ENCODE results near the gene CFAP161.

The CFAP161 gene, protein sequence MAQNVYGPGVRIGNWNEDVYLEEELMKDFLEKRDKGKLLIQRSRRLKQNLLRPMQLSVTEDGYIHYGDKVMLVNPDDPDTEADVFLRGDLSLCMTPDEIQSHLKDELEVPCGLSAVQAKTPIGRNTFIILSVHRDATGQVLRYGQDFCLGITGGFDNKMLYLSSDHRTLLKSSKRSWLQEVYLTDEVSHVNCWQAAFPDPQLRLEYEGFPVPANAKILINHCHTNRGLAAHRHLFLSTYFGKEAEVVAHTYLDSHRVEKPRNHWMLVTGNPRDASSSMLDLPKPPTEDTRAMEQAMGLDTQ

DNA sequence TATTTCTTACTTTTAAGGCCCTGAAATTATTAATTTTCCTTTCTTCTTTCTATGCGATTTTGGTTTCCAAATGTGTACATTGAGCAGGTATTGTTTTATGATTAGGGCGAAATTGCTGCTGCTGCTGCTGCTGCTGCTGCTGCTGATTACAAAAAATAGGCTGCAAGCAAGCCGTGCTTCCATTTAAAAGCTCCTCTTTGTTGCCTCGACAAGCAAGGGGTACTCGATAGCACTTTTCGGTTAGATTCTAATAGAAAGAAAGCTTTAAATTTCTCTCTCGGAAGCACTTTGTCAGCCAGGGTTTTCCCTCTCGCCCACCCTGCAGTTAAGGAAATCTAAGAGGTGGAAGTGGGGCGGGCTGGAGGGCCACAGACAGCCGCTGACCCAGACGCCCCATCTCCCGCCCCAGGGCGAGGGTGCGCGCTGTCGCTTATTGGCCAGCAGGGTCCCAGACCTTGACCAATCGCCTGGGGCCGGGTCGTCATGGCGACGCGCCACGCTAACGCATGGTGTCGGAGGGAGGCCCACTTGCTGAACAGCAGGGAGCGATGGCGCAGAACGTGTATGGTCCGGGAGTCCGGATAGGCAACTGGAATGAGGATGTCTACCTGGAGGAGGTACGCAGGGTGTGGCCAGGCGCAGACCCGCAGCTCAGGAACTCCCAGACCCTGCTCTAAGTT is at the start of gene CFAP161:
CFAP161 (plus strand) TSS at position 489 of the 680 bp plus-strand sequence; CDS start at position 549, 60 bp downstream.
- peak; percentile 32 for DNase-seq

DNA sequence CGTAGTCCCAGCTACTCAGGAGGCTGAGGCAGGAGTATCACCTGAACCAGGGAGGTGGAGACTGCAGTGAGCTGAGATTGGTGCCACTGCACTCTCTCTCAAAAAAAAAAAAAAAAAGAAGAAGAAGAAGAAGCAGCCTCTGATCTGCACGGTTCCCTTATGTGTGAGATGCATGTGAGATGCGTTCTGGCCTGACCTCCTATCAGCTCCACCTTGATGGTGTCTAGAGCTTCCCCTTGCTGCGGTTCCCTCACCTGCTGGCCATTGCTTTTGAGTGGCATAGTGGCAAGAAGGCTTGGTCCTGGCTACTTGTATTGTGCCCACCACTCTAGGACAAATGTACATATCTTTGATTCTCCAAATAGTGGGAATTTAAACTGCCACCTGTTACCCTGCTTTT is 49.4 kb upstream of the CFAP161 start:
- no peak for DNase-seq

DNA sequence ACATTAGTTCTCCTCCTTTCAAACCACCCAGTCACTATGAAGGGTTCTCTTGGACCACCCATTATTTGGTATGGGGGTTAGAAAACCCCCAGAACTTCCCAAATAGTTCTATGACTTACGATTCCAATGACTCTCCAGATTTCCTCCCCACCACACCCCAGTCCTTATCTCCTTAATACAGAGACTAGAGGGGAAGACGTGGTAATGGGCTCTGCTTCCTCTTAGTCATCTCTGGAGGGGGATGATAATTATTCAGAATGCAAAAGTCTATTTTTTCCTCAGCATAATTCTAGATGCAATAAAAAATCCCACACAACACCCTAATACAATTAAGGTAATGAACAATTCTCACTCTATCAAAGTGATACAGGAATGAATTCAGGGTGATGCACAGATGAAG is 48.9 kb upstream of the CFAP161 start:
- no peak for DNase-seq

DNA sequence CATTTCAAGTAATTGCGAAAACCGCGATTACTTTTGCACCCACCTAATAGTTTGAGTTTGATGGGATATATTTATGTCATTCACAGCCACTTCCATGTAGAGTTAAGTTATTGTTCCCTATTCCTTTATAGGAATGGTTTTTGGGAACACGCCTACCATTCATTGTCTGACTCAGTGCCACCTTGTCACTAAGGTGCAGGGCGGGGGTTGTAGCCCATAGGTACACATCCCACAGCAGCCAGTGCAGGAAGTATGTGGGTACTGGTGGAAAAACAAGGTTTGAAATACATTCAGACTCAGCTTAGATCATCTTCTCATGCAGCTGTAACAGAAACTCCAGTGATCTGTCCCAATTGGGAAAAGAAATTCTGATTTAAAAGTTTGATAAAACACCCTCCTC is 48.2 kb upstream of the CFAP161 start:
- no peak for DNase-seq

DNA sequence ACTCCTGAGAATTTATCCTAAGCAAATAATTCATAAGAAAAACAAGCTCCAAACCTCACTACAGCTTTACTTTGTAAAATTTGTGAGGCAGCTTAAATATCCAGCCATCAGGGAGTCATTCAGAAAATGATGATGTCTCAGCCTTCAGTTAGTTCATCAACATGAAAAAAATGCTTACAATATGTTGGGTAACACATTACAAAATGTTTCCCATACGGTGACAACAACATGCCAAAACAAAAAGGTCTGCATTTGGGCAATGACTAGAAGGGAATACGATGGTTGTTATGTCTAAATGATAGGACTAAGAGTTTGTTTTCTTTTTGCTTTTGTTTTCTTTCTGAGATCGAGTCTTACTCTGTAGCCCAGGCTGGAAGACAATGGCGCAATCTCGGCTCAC is 47.0 kb upstream of the CFAP161 start:
- no peak for DNase-seq

DNA sequence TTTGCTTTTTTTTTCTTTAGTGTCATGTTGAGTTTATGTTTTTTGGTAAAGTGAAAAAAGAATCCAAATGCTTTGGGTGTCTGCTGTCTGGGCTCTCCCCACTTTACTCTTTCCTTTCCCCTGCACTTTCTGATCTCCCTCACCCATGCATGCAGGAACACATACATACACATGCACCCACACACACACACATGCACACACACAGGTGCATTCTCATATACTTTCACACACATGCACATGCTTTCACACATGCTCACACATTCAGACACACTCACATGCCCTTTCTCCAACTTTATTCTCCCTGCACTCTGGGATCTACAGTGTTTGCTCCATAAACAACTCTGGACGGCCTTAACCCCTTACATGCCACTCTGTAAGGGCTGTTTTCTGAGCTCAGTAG is 46.4 kb upstream of the CFAP161 start:
- no peak for DNase-seq

DNA sequence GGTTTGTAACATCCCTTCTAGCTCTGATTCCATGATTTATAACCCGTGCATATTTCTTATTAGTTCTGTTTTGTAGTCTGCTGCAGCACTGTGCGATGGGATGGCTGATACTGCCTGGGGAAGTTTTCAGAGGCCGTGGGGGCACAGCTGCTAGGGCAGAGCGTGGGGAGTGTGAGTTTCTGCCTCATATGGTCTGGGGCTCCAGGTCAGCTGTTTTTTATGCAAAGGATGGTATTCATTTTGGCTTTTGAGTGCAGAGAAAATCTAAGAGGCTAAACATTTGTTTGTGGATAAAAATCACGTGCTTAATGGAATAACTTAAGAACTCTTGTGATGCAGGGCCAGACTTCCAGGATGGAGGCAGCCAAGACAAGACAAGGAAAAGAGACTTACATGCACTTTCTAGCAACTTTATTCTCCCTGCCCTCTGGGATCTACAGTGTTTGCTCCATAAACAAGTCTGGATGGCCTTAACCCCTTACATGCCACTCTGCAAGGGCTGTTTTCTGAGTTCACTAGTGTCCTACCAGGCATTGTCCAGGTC is 45.5 kb upstream of the CFAP161 start:
- no peak for DNase-seq

DNA sequence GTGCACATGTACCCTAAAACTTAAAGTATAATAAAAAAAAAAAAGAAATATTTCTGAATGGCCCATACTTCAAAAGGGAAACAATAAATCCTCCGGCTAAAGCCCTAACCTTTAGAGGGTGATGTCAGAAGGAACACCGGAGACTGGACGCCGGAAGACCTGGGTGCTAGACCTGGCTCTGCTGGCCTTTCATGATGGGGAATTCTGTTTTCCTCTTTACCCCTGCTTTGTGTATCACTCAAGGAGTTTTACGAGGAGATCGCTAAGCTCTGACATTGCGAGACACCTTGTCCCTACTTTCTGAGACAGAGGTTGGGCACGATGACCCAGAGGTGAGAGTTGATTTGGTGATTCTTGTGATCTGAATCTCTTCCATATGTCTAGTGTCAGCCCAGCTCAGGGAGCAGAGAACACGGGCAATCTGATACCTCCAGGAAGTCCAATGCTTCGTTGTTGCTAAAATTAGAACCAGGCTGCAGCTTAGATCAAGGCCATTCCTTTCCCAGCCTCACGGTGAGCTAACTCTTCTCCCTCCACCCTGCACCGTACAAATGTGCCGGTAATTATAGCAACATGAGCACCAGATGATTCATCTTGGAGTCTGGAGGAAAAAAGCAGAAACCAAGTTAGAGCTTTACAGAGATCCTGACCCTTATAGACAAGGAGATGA is 42.0 kb upstream of the CFAP161 start:
- no peak for DNase-seq

DNA sequence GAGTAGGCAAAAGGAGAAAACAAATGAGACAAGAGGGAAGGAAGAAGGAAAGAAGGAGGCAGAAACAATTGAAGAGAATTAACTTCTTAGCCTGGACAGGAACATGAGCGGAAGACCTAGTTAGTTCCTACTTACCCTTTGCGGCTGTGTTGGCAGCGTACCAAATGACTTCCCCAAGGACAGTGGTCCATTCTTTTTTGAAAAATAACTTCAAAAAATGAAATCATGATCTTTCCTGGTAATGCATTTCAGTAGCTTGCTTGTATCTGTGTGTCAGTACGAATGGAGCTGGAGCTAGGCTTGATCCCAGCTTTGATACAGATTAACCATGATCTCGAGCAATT is 41.5 kb upstream of the CFAP161 start:
- DNase-seq = no peak

DNA sequence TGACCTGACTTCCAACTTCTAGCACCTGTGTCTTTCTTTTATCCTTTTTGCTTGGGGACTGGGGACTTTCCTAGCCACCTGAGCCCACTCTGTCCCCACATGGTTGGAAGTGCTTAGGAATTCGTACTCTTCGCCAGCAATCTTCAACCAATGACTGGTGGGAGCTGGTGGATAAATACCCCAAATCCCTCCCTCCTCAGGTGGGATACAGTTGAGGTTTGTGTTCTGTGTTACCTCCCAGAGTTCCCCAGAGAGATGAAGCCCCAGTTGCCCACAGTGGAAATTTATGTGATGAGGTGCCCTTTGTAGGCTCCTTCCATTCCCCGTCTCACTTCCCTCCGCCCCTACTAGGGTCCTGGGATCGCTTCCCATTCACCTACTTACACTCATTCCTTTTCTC is 40.1 kb upstream of the CFAP161 start:
- no peak for DNase-seq

DNA sequence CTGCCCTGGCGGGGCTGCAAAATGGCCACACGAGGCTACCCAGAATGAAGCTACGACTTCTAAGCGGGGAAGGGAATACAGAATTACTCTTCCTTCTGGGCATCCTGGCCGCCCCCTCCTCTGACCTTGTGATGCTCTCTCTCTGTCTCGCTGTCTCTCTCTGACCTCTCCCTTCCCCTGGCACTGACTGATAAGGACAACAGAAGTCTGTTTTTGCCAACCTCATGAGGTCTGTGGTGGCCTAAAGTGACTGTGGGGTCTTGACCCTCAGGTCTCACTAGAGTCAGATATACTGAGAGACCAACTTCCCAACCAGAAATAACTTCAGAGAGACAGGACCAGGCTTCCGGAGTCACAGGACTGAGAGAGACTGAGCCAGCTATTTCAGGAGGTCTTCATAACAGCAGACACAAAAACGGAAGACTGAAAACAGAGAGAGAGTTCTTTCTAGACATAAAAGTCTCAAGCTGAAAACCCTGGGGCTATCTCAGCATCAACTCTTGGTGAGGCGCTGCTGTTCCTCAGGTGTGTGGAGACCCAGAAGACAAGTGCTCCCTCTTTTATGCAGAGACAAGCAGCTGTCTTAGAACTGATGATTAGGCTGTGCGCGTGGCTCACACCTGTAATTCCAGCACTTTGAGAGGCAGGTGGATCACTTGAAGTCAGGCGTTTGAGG is 38.2 kb upstream of the CFAP161 start:
- no peak for DNase-seq

DNA sequence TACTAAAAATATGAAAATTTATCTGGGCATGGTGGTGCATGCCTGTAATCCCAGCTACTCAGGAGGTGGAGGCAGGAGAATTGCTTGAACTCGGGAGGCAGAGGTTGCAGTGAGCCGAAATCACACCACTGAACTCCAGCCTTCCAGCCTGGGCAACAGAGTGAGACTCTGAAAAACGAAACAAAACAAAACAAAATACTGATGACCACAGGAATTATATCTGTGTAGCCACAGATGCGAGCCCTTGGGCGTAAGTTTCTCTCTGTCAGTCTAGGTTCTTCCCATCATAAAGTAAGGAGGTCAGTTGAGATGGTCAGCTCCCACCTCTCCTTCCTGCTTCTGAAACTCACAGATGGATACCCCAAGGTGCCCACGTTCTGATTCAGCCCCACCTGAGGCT is 37.7 kb upstream of the CFAP161 start:
- no peak for DNase-seq

DNA sequence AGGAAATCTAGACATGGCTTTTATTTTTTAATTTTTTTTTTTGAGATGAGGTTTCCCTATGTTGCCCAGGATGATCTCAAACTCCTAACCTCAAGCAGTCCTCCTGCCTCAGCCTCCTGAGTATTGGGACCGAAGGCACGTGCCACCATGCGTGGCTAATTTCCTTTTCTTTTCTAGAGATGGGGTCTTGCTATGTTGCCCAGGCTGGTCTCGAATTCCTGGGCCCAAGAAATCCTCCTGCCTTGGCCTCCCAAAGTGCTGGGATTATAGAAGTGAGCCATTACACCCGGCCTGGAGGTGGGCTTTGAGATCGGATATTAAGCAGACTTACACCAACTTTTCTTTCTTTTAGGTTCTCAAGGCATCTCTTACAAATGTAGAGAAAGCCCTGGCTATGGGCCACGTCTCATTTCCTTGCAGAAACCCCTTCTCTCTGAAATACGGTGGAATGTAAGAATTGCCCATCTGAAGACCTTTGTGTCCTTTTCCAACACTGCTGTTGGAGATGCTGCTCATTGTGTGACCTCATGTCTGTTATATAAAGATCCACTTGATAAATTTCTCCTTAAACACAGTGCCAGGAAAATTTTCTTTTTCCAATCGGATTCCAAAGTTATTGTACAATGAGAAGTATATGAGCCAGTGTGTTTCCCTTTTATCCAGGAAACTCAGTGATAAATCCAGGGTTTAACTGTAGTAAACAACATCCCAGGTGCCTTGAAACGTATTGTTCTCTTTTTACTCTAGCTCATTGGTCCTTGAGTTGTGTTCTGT is 36.8 kb upstream of the CFAP161 start:
- DNase-seq = no peak

DNA sequence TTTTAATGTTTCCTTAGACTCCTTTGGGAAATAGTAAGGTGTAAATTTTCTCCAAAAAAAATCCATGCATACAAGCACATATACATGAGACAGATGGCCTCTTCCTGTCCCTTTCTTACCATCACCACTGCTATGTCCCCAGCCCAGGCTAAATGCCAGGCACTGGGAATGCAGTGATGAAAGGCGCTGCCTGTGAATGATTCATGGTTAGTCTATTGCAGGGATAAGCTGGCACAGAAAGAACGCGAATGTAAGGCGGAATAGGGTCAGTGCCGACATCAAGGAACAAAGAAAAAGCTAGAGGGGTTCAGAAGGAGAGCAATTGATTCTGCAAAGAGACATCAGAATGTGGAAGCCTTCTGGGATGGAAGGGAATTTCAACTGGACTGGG is 36.2 kb upstream of the CFAP161 start:
- no peak for DNase-seq

DNA sequence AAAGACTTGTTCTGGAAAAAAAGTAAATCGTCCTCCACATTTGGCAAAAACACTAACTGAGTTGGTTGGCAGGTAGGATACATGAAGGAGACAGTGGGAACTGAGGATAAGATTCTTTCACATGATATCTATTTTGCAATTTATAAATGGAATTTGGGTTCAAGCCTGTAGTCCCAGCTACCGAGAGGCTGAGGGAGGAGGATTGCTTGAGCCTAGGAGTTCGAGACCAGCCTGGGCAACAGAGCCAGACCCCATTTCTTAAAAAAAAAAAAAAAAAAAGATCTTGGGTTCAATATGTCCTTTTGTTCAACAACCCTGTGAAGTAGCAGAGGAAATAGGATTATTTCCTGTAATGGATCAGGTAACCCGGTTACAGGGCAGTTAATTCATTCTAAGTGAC is 35.7 kb upstream of the CFAP161 start:
- DNase-seq = no peak

DNA sequence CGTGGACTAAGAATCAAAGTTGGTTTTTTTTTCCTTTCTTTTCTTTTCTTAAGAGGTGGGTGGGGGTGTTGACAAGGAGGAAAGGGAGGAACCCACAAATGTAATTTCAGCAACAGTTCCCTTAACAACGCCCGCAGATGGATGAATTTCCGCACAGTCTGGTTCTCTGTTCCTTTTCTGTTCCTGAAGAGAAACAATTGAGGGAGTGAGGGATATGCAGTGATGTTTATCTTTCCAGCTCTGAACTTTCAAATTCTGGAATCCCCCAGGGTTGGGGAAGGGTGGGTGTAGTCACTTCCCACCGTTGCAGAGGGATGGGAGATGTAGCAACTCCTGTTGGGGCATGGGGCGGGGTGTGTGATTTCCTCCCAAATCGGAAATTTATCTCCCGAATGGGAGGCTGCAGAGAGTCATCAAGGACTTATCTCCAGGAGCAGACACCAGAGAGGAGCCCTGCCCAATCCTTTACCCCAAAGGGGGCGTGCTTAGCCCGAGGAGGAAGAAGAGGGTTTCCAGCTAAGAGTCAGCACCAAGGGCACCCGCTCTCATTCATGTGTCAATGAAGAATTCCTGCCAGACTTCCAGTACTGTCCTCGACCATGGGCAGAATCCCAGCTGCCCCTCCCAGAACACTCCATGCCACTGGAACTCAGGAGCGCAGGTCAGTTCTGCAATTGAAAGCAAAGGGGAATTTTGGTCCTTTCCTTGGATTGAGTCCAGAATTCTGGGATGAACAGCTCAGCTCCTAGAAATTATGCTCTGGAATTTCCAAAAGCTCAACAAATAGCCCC is 35.0 kb upstream of the CFAP161 start:
- DNase-seq = no peak

DNA sequence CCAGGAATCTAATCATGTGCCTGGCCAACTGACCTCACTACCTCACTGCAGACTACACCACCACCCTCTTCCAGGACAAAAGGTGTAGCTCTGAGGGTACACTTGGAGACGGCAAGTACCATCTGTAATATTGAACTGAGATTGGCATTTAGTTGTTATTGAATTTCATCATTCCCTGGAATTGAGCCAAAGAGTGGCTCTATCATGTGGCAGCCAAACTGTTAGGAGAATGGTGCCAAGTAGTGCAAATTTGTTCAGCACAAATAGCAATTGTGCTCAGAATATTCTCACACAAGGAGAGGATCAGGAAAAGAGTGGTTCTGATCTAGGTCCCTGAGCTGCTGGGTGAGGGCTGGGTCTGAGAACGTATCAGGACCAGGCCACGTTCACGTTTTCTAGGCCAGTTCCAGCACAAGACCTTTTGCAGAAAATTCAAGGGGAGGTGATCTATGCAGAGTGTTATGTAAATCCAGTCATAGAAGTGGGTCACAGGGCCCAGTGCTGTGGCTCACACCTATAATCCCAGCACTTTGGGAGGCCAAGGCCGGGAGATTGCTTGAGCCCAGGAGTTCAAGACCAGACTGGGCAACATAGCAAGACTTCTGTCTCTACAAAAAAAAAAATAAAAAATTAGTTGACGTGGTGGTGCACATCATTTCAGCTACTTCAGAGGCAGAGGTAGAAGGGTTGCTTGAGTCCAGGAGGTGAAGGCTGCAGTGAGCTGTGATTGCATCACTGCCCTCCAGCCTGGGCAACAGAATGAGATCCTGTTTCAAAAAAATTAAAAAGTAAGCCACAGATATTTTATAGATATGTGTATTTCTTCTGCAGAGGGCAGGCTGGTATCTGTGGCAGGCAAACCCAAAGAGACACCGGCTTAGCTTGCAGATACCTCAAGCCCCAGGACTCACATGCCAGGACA is 31.9 kb upstream of the CFAP161 start:
- no peak for DNase-seq

DNA sequence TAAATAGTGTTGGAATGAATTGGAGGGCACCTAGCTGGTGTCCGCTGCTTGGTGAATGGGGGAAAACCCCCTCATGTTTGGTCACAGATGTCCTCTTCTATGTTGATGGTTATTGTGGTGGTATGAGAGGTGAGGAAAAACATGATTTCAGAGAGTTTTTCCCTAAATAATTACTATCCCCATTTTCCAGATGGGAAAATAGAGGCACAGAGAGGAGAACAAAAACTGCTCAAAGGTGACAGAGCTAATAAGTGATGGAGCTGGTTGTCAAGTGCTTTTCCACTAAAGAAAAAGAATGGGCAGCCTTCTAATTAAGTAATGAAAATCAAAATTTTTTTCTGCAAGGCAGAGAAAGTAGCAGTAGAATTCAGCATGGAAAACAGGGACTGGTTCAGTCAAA is 30.2 kb upstream of the CFAP161 start:
- no peak for DNase-seq

DNA sequence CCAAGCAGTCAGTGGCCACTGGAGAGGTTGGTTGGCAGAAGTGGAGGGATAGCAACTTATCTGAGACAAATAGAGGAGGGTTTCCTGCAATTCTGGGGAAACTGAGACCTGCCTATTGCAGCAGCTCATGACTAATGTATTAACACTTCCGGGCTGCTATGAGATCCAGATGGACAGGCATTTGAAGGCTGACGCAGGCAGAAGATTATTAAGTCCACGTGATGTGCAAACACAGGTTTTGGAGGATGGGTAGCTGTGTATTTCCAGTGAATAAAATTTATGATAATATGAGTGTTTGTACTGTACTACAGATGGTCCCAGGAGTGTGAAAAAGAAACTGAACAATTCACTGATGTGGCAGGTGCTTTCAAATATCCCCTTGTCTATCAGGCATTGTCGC is 28.5 kb upstream of the CFAP161 start:
- no peak for DNase-seq

DNA sequence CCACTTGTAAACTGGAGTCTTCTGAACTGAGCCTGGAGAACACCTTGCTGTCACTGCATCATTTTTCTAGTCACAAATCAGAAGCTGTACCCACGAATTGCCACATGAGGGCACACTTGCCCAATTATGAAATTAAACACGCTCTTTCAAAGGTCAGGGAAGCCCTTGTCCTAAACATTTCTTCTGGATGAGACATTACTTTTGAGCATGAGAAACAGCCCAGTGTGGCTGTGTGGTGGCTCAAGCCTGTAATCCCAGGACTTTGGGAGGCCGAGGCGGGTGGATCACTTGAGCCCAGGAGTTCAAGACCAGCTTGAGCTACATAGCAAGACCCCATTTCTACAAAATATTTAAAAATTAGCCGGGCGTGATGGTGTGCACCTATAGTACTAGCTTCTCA is 27.5 kb upstream of the CFAP161 start:
- peak; percentile 47 for DNase-seq

DNA sequence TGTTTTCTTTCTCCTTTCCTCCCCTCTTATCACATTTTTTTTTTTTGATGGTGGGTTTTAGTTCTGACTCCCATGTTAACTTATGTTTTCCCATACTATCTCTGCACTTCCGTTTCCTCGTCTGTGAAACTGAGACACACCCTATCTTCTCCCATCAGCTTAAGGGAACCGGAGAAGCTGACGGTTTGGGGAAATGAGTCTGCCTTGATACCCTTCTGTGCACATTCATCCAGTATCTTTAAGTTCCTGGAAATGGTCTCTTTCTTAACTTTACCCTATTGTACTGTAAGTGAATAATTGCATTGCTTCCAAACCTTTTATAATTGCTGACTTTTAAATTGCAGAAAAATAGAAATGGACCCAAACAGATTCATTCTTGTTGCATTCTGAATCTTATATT is 26.2 kb upstream of the CFAP161 start:
- no peak for DNase-seq

Data from activated CD8-positive, alpha-beta memory T cell treated with anti-CD3 and anti-CD28 coated beads, Interleukin-2, amount 50 U/mL, for 4 hours (primary cell).